Neutrophil (primary cell): Measurements from ENCODE around the gene FGF13.

ENCODE experiments used
- H3K27ac ChIP-seq: fragments of 200-600 bp; sonication (generic); 2 replicates; pipeline ENCODE4 v1.5.1; 2016; ENCODE audit warnings: mild to moderate bottlenecking, moderate library complexity
- H3K27me3 ChIP-seq: fragments of 200-600 bp; sonication (generic); 2 replicates; pipeline ENCODE4 v1.6.0; 2016; ENCODE audit warnings: mild to moderate bottlenecking
- H3K36me3 ChIP-seq: fragments of 200-600 bp; sonication (generic); 2 replicates; pipeline ENCODE4 v1.5.1; 2017
- H3K4me1 ChIP-seq, 2 experiments: fragments of 200-600 bp in 1 of 2; sonication (generic) in 1 of 2; 1 replicate in 1 of 2; 2 replicates in 1 of 2; pipeline versions ENCODE4 v1.5.1 to v1.6.1; 2013 to 2016; ENCODE audit warnings: low read depth in 1 of 2, low read length in 1 of 2, mild to moderate bottlenecking in 1 of 2, moderate library complexity in 1 of 2; ENCODE audit not compliant: control insufficient read depth in 1 of 2, insufficient read depth in 1 of 2
- H3K4me3 ChIP-seq, 2 experiments: fragments of 200-600 bp in 1 of 2; sonication (generic) in 1 of 2; 1 replicate in 1 of 2; 2 replicates in 1 of 2; pipeline ENCODE4 v1.5.1; 2013 to 2016; ENCODE audit warnings: low read depth in 1 of 2, low read length in 1 of 2, mild to moderate bottlenecking in 1 of 2, moderate library complexity in 1 of 2
- H3K9me3 ChIP-seq: fragments of 200-600 bp; sonication (generic); 2 replicates; pipeline ENCODE4 v1.5.1; 2016
- CTCF ChIP-seq: fragments of 200-600 bp; sonication (generic); IDR thresholded peaks from 2 replicates; pipeline ENCODE4 v1.5.1; 2016; ENCODE audit warnings: antibody characterized with exemption

The FGF13 gene

GRCh38 chrX:138745196-138745595 lies 33.7 kb upstream of the FGF13 start:
- no peaks in the 10 kb centered on the region for H3K36me3 ChIP-seq
- peak; percentile 60 for TF ChIP-seq CTCF
- no peak overlapping the region for H3K4me3 ChIP-seq
- no peaks in the 10 kb centered on the region for H3K27me3 ChIP-seq
- H3K4me1 ChIP-seq: peaks cover 0 to 14% of the 10 kb centered on the region in 2 experiments
- no peak overlapping the region for H3K27ac ChIP-seq
- no peaks in the 10 kb centered on the region for H3K9me3 ChIP-seq

- no peaks in the 10 kb centered on the region for H3K36me3 ChIP-seq
- no peak overlapping the region for H3K27ac ChIP-seq
- H3K9me3 ChIP-seq: no peaks in the 10 kb centered on the region
- no peak for TF ChIP-seq CTCF
- no peaks in the 10 kb centered on the region for H3K27me3 ChIP-seq
- no peak overlapping the region for H3K4me3 ChIP-seq
- peaks cover 0 to 7% of the 10 kb centered on the region in 2 experiments for H3K4me1 ChIP-seq
These were observed 30.7 kb upstream of the FGF13 start for GRCh38 chrX:138742217-138742616.

GRCh38 chrX:138740341-138740740 lies 28.8 kb upstream of the FGF13 start:
- H3K9me3 ChIP-seq: no peaks in the 10 kb centered on the region
- H3K27ac ChIP-seq: no peak overlapping the region
- peaks cover 0 to 7% of the 10 kb centered on the region in 2 experiments for H3K4me1 ChIP-seq
- no peaks in the 10 kb centered on the region for H3K36me3 ChIP-seq
- no peak for TF ChIP-seq CTCF
- no peak overlapping the region for H3K4me3 ChIP-seq
- H3K27me3 ChIP-seq: no peaks in the 10 kb centered on the region

GRCh38 chrX:138723301-138723700 lies 11.8 kb upstream of the FGF13 start:
- no peaks in the 10 kb centered on the region for H3K27me3 ChIP-seq
- H3K36me3 ChIP-seq: no peaks in the 10 kb centered on the region
- no peak overlapping the region for H3K4me3 ChIP-seq
- no peak for TF ChIP-seq CTCF
- H3K4me1 ChIP-seq: peaks cover 9 to 11% of the 10 kb centered on the region in 2 experiments
- H3K27ac ChIP-seq: no peak overlapping the region
- H3K9me3 ChIP-seq: no peaks in the 10 kb centered on the region

GRCh38 chrX:138719396-138719795 lies 7.9 kb upstream of the FGF13 start:
- H3K36me3 ChIP-seq: no peaks in the 10 kb centered on the region

More at GRCh38 chrX:138719396-138719795, 7.9 kb upstream of the FGF13 start:
- Histone ChIP-seq H3K27ac (peak overlapping the region; percentile 36), H3K9me3 (no peaks in the 10 kb centered on the region), H3K4me3 (no peak overlapping the region), H3K27me3 (no peaks in the 10 kb centered on the region), H3K4me1 (peaks cover 9 to 11% of the 10 kb centered on the region in 2 experiments)
- TF ChIP-seq CTCF: no peak
